GDM1 (cell line): Measurements from ENCODE around the gene TTC33.
"Not testable (repeated sequence)": the region's sequence is repeated elsewhere in the genome, so short reads cannot be mapped to it uniquely, and the experiment has no call there.

Experiments used
- DNase-seq: peaks from one replicate; lab custom pipeline; 2025; lab: John Stamatoyannopoulos, UW

The TTC33 gene, protein sequence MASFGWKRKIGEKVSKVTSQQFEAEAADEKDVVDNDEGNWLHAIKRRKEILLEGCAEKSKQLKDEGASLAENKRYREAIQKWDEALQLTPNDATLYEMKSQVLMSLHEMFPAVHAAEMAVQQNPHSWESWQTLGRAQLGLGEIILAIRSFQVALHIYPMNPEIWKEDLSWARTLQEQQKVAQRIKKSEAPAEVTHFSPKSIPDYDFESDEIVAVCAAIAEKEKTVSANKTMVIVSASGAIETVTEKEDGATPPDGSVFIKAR

DNA sequence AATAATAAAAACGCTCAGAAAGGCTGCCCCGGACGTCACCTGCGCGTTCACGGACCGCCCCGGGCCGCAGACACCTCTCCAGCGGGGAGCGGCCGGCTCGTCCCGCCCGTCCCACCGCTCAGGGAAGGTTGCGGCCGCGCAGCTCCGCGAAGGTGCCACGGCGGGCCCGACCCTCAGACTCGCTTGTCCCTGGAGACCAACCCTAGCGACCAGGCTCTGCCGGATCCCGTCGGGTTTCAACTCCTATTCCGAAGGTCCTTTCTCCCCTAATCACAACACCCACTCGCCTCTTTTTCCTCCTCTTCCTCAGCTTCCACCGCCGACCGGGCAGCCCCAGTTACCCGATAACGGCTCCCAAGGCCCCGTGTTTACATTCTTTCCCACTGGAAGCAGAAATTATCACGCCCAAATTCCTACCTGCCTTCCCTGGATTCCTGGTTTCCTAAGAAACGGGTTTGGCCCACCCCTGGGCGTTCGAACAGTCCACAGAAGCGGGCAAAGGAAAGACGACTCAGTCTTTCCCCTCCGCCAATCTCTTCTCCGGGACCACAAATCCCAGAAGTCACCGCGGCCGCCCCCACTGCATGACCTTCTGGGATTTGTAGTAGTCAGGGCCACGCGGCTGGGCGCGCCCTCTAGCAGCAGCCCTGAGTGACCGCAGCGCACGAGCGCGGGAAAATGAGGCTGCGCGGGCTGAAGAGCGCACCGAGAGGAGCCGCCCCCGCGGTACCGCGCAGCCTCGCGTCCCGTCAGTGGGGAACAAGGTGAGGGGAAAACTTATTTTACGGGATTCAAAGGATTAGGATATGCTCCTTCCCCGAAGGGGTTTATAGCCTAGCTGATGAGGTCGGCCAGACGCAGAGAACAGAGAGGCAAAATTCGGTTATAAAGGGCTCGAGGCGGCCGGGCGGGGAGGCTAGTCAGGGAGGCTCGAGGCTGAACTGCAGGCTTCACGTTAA, at the start of gene TTC33:
TSS of gene TTC33 (minus strand) at position 555 of the 959 bp plus-strand sequence. CDS start 8,943 bp downstream, outside the sequence.
- DNase-seq: peak; percentile 86

- DNase-seq: no peak
These were observed 46.2 kb upstream of the TTC33 start for GRCh38 chr5:40801771-40802562.

GRCh38 chr5:40799258-40799657, 43.5 kb upstream of the TTC33 start:
- no peak for DNase-seq

- DNase-seq: no peak
These were observed 43.0 kb upstream of the TTC33 start for GRCh38 chr5:40798801-40799210.

DNA sequence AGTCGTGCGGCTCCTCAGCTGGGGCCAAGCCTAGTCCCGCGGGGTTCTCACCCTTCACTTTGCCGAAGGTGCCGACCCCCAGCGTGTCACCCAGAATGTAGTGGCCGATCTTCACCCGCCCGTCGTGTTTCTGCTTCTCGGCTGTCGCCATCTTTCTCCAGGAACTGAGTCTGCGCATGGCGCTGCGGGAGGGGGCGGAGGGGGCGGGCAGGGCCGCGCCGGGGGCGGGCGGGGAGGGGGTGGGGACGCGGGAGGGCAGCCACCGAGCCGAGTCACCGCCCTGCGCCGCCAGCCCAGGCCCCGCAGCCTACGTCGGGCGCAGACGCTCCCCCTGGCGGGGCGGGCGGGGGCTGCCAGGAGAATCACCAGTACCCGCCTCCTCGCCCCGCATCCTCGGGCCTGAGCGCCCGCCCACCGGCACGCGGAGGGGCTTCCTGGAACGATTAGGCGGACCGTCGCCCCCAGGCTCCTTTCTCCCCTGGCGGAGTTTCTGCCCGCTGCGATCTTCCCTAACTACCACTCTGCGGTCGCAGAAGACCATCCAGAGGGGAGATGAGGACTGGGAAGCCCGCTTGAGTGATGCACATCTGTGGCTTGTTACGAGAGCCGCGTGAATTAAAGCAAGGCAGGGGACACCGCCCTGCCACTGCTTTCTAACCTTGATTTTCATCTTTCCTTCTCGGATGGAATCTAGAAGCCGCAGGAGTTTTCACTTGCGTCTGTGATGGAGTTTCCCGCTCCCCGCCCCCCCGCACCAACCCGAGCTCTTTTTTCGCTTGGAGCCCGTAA, 42.4 kb upstream of the TTC33 start, which contains the start of gene PRKAA1:
TSS of gene PRKAA1 (minus strand) at position 363 of the 789 bp plus-strand sequence. CDS start at position 178, 185 bp downstream.
- peak; percentile 78 for DNase-seq

GRCh38 chr5:40797273-40798011, 41.7 kb upstream of the TTC33 start:
- DNase-seq: peak; percentile 80

DNA sequence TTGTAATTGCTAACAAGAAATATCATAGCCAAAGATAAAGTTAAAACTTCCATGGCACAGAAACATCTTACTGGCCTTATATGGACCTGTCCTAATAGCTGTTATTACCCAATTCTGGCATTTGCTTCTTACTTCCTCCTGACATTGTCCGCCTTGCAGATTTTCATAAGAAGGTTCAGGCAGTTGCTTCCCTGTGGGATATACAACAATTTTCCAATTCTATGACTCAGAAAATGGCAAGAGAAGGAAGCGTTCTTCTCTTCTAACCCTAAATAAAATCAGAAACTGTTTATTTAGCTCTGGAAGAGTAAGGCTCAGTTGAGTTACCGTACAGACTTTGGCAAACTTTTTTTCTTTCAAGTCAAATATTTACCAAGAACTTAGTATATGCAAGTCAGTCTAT, 40.7 kb upstream of the TTC33 start:
- no peak for DNase-seq

GRCh38 chr5:40794877-40795276, 39.1 kb upstream of the TTC33 start:
- not testable (repeated sequence) for DNase-seq

DNA sequence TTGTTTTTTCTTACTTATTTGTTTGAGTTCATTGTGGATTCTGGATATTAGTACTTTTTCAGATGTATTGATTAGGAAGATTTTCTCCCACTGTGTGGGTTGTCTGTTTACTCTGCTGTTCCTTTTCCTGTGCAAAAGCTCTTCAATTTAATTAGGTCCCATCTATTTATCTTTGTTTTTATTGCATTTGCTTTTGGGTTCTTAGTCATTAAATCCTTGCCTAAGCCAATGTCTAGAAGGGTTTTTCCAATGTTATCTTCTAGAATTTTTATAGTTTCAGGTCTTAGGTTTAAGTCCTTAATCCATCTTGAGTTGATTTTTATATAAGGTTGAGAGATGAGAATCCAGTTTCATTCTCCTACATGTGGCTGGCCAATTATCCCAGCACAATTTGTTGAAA, 38.6 kb upstream of the TTC33 start:
- not testable (repeated sequence) for DNase-seq

- DNase-seq: not testable (repeated sequence)
These were observed 36.9 kb upstream of the TTC33 start for GRCh38 chr5:40792691-40793090.

DNA sequence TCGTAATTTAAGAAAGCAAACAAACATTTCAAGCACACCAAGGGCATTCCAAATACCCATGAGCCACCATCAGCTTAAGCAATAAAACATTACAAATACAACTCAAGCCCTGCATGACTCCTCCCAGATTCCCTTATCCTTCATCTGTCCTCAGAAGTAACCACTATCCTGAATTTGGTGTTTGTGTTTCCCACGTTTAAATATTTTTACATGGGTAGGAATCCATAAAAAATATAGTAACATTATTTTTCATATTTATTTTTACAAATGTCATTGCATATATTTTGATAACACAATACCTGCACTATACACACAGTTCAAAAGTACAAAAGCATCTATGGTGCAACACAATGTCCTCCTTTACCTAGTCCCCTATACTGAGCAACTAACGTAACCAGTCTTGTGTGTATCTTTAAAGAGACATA, 36.0 kb upstream of the TTC33 start:
- DNase-seq: no peak

GRCh38 chr5:40790947-40791593, 35.3 kb upstream of the TTC33 start:
- no peak for DNase-seq

GRCh38 chr5:40788941-40789340, 33.2 kb upstream of the TTC33 start:
- DNase-seq: not testable (repeated sequence)

GRCh38 chr5:40787986-40788385, 32.2 kb upstream of the TTC33 start:
- DNase-seq: no peak

DNA sequence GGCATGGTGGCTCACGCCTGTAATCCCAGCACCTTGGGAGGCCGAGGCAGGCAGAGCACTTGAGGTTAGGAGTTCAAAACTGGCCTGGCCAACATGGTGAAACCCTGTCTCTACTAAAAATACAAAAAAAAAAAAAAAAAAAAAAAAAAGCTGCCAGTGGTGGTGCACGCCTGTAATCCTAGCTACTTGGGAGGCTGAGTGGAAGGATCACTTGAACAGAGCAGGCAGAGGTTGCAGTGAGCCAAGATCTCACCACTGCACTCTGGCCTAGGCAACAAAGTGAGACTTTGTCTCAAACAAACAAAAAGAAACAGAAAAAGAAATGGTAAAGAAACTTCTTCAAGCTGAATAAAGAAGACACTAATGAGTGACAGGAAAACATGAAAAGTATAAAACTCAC, 30.9 kb upstream of the TTC33 start:
- DNase-seq: not testable (repeated sequence)

- no peak for DNase-seq
These were observed 29.2 kb upstream of the TTC33 start for GRCh38 chr5:40784916-40785315.

- no peak for DNase-seq
These were observed 28.4 kb upstream of the TTC33 start for GRCh38 chr5:40784027-40784653.

DNA sequence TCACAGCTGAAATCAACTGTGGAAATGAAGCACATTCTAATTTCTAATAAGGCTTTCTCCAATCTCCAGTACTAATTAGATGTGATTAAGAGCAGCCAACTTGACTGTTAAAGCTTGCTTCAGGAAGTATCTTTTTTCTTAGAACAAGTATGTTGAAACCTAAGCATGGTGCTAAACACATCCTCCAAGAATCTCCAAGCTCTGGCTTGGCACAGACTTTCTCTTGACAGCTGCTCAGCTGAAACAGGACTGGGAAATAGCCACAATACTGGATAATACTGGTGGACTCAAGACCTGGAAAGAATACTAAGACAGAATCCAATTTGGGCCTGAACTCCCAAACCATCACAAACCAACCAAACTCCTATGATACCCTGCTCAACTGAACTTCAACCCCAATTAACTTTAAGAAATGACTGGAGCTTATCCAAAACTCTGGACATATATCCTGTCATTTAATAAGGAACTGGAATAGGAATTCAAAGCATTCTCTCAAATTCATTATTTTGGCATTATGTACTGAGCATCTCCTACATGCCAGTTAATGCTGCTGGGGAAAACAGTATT, 26.2 kb upstream of the TTC33 start:
- DNase-seq: no peak

DNA sequence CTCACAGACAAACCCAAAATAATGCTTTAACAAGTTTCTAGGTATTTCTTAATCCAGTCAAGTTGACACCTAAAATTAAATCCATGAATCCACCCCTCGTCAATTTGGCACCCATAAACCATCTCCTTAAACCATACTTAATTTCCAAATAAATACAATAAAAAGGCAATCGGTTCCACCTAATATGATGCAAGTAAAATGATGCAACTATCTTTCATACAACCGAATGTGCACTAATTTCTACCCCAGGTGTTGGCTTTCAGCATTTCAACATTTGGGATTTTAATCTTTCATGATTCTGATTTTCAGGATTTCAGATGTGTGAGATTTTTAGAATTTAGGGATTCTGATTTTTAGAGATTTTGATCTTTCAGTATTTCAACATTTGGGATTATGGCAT, 25.1 kb upstream of the TTC33 start:
- no peak for DNase-seq
